Kidney epithelial cell (primary cell): ENCODE data around the gene MDN1. TPM values are rescaled to one million over a fixed set of nuclear protein-coding genes. Genes with fewer than 3 reads are reported as not detected.

Source experiments
- DNase-seq: peaks from one replicate; pipeline ENCODE4 v3.0.0-alpha.2; 2010; ENCODE audit warnings: low read depth
- H3K27me3 ChIP-seq: 2 replicates; pipeline ENCODE4 v1.6.0; 2011; ENCODE audit warnings: low read length; ENCODE audit not compliant: control insufficient read depth, insufficient read depth
- H3K36me3 ChIP-seq: 2 replicates; pipeline ENCODE4 v1.5.1; 2011; ENCODE audit warnings: low read length; ENCODE audit not compliant: control insufficient read depth, insufficient read depth
- H3K4me3 ChIP-seq: 2 replicates; pipeline ENCODE4 v1.5.1; 2011; ENCODE audit warnings: low read depth, mild to moderate bottlenecking, control low read depth, low read length
- CTCF ChIP-seq: IDR thresholded peaks from 2 replicates; pipeline ENCODE4 v1.5.1; 2011; ENCODE audit warnings: mild to moderate bottlenecking, moderate library complexity, low read length, control low read depth, inconsistent platforms; ENCODE audit not compliant: insufficient read depth, poor library complexity, severe bottlenecking
- total RNA-seq: library from RNA; depleted of rRNA; stranded (reverse); fragments of >200 nt; gene quantifications from 2 replicates; pipeline ENCODE4 v1.2.3, GENCODE V29; 2015

MDN1 gene
- total RNA-seq, 1 donor from 2014 or later = 28.6 TPM

- Histone ChIP-seq H3K36me3 (no peaks in the 10 kb centered on the region), H3K4me3 (no peak overlapping the region), H3K27me3 (no peaks in the 10 kb centered on the region)
- DNase-seq = no peak
- TF ChIP-seq CTCF = no peak
Observed at GRCh38 chr6:89793586-89793985, 26.0 kb downstream of the MDN1 start.

GRCh38 chr6:89792881-89793280 lies 26.7 kb downstream of the MDN1 start:
- peak; percentile 56 for TF ChIP-seq CTCF
- Histone ChIP-seq H3K4me3 (no peak overlapping the region), H3K36me3 (no peaks in the 10 kb centered on the region), H3K27me3 (no peaks in the 10 kb centered on the region)
- no peak for DNase-seq

GRCh38 chr6:89790403-89790802 lies 29.2 kb downstream of the MDN1 start:
- no peak for TF ChIP-seq CTCF

GRCh38 chr6:89789980-89790379 lies 29.6 kb downstream of the MDN1 start:
- Histone ChIP-seq H3K36me3 (no peaks in the 10 kb centered on the region), H3K27me3 (no peaks in the 10 kb centered on the region), H3K4me3 (no peak overlapping the region)
- no peak for TF ChIP-seq CTCF
- no peak for DNase-seq

More at GRCh38 chr6:89790403-89790802, 29.2 kb downstream of the MDN1 start:
- Histone ChIP-seq H3K4me3 (no peak overlapping the region), H3K36me3 (no peaks in the 10 kb centered on the region), H3K27me3 (no peaks in the 10 kb centered on the region)
- no peak for DNase-seq

- DNase-seq = no peak
- TF ChIP-seq CTCF = no peak
- Histone ChIP-seq H3K36me3 (no peaks in the 10 kb centered on the region), H3K27me3 (no peaks in the 10 kb centered on the region), H3K4me3 (no peak overlapping the region)
Observed at GRCh38 chr6:89787660-89788328, 31.8 kb downstream of the MDN1 start.

- no peak overlapping the region for H3K4me3 ChIP-seq
- DNase-seq = no peak
- no peaks in the 10 kb centered on the region for H3K36me3 ChIP-seq
- H3K27me3 ChIP-seq = no peaks in the 10 kb centered on the region
- no peak for TF ChIP-seq CTCF
Observed at GRCh38 chr6:89786970-89787369, 32.6 kb downstream of the MDN1 start.
